NCI-H2081 (cell line): Measurements from ENCODE around the gene HES6.
A peak's percentile ranks its signal among the peaks of the same experiment; 100 is the strongest.
"Not testable (repeated sequence)": the region's sequence is repeated elsewhere in the genome, so short reads cannot be mapped to it uniquely, and the experiment has no call there.

Experiments
- DNase-seq, 2 experiments: peaks; one replicate each; lab custom pipeline; 2025; lab: John Stamatoyannopoulos, UW

The HES6 gene

GRCh38 chr2:238239863-238240756 lies at the start of gene HES6:
Gene HES6, minus strand, starts transcription at chr2:238240038. Its CDS starts 133 bp downstream, at chr2:238239905.
- peak; percentile 94 to 97 for DNase-seq

DNA sequence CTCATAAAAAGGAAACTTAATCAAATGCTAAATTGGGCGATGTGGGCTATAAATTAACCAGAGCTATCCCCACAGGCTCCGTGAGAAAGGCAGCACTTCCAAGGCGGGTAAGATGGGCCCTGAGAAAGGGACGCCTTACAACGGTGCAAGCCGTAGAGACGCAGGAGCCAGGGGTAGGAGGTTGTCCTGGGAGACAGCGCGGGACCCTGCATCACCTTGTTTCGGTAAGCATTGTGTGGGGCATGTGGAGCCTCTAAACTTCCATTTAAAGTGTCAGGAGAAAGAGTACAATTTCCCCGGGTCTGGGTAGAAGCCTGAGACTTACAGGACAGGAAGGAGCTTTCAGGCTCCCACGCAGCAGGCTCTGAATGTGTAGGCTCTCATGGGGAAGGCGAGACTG lies 49.7 kb upstream of the HES6 start:
- DNase-seq = no peak

- DNase-seq = peak; percentile 98 to 99
Measured at GRCh38 chr2:238288650-238289573, 49.1 kb upstream of the HES6 start.

- DNase-seq = peak; percentile 52 to 61
Measured at GRCh38 chr2:238287737-238288649, 48.2 kb upstream of the HES6 start, which contains the start of gene PER2. Gene PER2, minus strand, starts transcription at chr2:238288610. Its CDS starts 10,674 bp downstream, at chr2:238277936.

- DNase-seq = no peak
Measured at GRCh38 chr2:238286987-238287736, 47.3 kb upstream of the HES6 start.

DNA sequence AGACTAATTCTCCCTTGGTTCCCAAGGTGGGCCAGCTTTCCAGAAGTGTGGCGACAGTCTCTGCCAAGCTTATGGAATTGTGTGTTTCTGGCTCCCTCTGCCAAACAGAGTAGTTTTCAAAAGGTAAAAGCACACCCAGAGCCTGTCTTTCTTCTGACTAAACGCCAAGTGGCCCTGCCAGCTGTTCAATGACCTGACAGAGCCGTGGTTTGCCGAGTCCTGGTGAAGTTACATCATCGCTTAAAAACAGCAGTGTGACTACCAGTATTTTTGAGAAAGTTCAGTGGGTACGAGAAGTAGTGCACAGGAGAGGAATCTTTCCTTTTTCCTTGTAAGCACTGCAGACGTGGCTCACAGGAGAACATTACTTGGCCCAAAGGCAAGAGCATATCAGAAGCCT lies 46.7 kb upstream of the HES6 start:
- DNase-seq = peak in 1 of 2 experiments; percentile 37

GRCh38 chr2:238286095-238286494 lies 46.3 kb upstream of the HES6 start:
- no peak for DNase-seq

DNA sequence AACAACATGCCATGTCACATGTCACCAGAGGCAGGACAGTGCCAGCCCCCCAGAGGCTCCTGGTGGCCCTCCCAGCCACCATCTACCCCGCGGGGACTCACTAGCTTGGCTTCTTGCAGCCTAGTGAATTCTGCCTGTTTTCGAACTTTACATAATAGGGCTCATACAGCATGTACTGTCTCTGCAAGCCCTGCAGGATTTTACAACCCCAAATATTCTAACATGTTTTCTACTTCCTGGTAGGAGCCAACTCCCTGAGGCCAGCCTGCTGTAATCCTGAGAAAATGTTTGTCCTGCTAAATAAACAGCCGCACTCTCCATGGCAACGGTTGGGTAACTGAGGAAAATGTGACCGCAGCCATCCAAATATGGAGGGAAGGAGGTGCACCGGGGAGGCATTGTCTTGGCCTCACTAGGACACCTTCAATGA lies 45.8 kb upstream of the HES6 start:
- DNase-seq = peak; percentile 62 to 81

- DNase-seq = no peak
Measured at GRCh38 chr2:238284802-238285515, 45.1 kb upstream of the HES6 start.

GRCh38 chr2:238282861-238283738 lies 43.3 kb upstream of the HES6 start:
- DNase-seq = no peak

DNA sequence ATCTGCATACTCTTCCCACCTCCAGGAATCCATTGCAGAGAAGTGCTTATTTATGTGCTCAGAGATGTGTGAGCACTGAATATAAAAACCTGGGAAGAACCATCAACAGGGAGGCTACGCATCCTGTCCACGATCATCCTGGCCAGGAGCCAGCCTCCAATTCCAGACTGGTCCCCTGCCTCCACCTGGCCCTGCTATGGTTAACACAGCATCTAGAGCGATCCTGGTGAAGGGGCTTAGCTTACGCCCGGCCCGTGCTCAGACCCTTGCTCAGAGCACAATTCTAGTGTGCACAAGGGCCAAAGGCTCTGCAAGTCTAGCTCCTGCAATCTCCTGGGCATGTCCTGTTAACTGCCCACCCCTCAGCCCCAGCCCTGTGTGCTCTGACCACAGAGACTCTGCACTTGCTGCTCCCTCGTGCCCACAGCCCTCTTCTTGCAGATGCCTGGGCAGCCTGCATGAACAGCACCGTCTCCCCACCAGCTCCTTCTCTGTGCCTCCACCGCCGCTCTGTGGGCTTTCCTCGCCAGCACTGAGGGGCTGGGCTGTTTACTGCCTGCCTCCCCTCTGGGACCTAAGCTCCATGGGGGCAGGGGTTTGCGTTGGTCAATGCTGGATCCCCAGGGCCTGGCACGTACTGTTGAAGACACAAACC lies 42.1 kb upstream of the HES6 start:
- peak in 1 of 2 experiments; percentile 17 for DNase-seq

- DNase-seq = no peak
Measured at GRCh38 chr2:238280083-238280825, 40.4 kb upstream of the HES6 start.

GRCh38 chr2:238279324-238279682 lies 39.5 kb upstream of the HES6 start:
- DNase-seq = no peak

DNA sequence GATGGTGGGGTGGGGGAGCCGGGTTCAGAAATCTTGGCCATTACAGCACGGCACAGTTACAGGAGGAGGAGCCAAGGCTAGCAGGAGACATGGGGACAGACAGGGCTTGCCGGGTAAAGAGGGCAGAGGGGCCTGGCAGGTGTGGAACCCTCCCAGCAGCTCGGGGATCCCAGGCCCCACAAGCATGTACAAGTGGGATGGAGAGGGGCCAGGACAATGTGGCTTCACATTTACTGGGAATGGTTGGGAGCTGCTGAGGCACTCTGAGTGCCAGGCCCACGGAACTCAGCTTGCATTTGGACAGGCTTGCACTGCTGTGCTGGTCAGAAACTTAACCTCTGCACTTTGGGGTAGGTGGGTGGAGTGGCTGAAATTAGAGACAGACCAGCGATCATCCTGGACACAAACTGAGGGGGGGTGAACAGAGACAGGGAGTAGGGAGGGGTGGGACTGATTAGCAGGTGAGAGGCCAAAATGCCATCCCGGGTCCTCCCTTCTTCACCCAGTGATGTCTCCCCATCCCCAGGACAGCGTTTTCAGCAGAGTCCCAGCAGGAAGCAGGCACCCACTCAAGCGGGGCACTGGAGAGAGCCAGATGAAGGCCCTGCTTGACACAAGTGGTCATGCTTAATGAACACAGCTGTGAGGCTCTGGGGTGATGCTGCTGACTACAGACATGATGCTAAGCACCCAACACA lies 38.9 kb upstream of the HES6 start:
- no peak for DNase-seq

DNA sequence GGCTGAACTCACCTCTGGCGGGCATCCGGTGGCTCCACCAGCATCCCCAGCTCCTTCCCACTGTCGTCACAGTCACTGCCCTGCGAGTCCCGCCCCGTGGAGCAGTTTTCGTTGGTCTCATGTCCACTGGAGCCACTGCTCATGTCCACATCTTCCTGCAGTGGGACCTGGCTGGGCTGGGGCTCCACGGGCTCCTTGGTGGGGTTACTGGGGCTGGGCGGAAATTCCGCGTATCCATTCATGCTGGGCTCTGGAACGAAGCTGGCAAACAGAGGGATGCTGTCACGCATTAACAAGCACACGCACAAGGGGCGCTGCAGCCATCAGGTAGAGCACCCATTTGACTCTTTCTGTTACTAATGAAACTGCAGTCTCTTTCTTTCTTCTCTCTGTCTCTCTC lies 37.9 kb upstream of the HES6 start:
- no peak for DNase-seq

DNA sequence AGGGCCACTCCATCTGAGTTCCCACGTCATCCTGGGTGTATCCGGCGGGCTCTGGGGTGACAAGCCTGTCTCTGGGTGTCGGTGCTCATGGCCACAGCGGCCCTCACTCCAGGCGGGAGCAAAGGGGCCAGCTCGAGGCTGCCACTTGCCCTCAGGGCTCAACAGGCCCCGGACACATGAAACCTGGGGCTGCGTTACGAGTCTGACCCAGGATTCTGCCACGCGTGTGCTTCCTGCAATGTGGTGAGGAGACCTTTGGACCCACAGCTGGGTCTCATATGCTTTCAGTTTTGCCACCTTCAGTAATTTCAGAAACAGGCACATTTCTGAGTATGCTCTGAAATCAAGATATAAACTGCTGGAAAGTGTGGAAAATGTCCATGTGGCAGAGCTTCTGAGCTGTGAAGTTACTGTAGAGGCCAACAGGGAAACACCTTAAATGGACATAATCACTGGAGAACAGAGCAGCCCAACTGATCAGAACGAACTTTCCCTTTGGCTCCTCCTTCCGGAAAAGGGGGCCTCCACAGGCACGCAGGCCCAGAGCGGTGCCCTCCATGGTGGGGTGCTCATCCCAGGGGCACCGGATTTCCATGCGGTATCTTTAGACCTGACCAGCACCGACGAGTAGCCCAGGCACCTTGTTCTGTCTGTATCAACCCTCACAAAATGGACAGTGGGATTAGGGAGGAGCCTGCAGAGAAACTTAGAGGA lies 34.5 kb upstream of the HES6 start:
- no peak for DNase-seq

GRCh38 chr2:238273433-238273832 lies 33.6 kb upstream of the HES6 start:
- not testable (repeated sequence) for DNase-seq
